Adrenal gland (tissue), 12 donors: ENCODE measurements around the gene PIGB. TPM values are rescaled to one million over a fixed set of nuclear protein-coding genes. Genes with fewer than 3 reads are reported as not detected.

Experiments
- DNase-seq, 7 donors: peaks; one replicate each; pipeline ENCODE4 v3.0.0-alpha.2; 2019 to 2020
- H3K27ac ChIP-seq, 5 donors: fragments of 200-600 bp; sonication (generic) in 4 of 5; 1 replicate in 3 of 5; 2 replicates in 2 of 5; pipeline versions ENCODE4 v1.5.1 to v1.8.0; 2016 to 2020; ENCODE audit warnings: mild to moderate bottlenecking in 1 of 5
- H3K27me3 ChIP-seq: fragments of 200-600 bp; 2 replicates; pipeline ENCODE4 v1.8.0; 2021
- H3K36me3 ChIP-seq, 2 donors: fragments of 200-600 bp; replicated peaks in 1 of 2; 1 replicate in 1 of 2; 2 replicates in 1 of 2; pipeline versions ENCODE4 v1.5.1 to v1.8.0; 2018 to 2022
- H3K4me1 ChIP-seq, 2 donors: fragments of 200-600 bp; replicated peaks in 1 of 2; 1 replicate in 1 of 2; 2 replicates in 1 of 2; pipeline versions ENCODE4 v1.5.1 to v1.8.0; 2018 to 2021
- H3K4me3 ChIP-seq, 4 donors: fragments of 200-600 bp; sonication (generic) in 3 of 4; one replicate each; pipeline ENCODE4 v1.5.1; 2016 to 2018
- H3K9me3 ChIP-seq, 3 donors: fragments of 200-600 bp; sonication (generic) in 1 of 3; replicated peaks in 1 of 3; 1 replicate in 2 of 3; 2 replicates in 1 of 3; pipeline versions ENCODE4 v1.5.1 to v1.8.0; 2016 to 2021
- CTCF ChIP-seq, 6 experiments: fragments of 450-650 bp in 4 of 6; fragments of 200-600 bp in 2 of 6; sonication (generic) in 1 of 6; IDR thresholded peaks; 1 replicate in 5 of 6; 2 replicates in 1 of 6; pipeline versions ENCODE4 v1.5.1 to v1.8.0; 2016 to 2021; ENCODE audit warnings: antibody characterized with exemption in 6 of 6, mild to moderate bottlenecking in 2 of 6, moderate library complexity in 1 of 6
- POLR2A ChIP-seq, 2 donors: fragments of 450-650 bp; IDR thresholded peaks; one replicate each; pipeline ENCODE4 v1.6.1; 2017; ENCODE audit warnings: antibody characterized with exemption in 2 of 2, mild to moderate bottlenecking in 2 of 2, moderate library complexity in 1 of 2
- WGBS, 4 donors: extraction: QIAGEN DNeasy Blood & Tissue Kit in 2 of 4; methylation state at CpG; one replicate each; pipeline versions ENCODE4 v1.1.5 to v1.1.7; 2013 to 2017; 5-methylcytosine and 5-hydroxymethylcytosine counted together
- intact Hi-C, 2 donors: fragments of 100-400 bp; cut with DNase I; formaldehyde crosslinking; loops; one replicate each; pipeline versions ENCODE4 v1.14.1 to v1.15.0; 2022 to 2023
- polyA plus RNA-seq, 3 donors: library from polyadenylated mRNA; stranded (reverse); fragments of 200-250 nt in 2 of 3; fragments of 350-450 nt in 1 of 3; fragmentation: Illumina TruSeq in 1 of 3; extraction: RNeasy Lipid Tissue Mini Kit (QIAGEN cat#74804) in 1 of 3; gene quantifications; one replicate each; pipeline ENCODE4 v1.2.3, GENCODE V29; 2013 to 2014
- total RNA-seq, 9 donors: library from RNA; depleted of rRNA in 4 of 9; stranded (reverse); fragments of >200 nt in 4 of 9; fragments of 120-200 nt in 1 of 9; fragmentation: NEBNext Ultra II Directional in 1 of 9; extraction: Animal tissue kit (Norgen Biotek cat#: 25700) in 1 of 9; gene quantifications; one replicate each; pipeline versions ENCODE4 v1.1.0 to v1.2.4, GENCODE V29; 2013 to 2023
- donor health status: healthy with polysubstance abuse.
- donor health status: Bipolar disorder and iron deficiency.
- donor health status: DM: yes; HTN: yes; CAD: no.
- donor health status: DM: no; HTN: no; CAD: no.
- donor health status: DM: no; HTN: no; CAD: no.
- donor health status: DM: yes; HTN: yes; CAD: no.

PIGB gene
- total and polyA plus RNA-seq, 12 donors, result 9.5 to 33.8 (median 15.6) TPM

GRCh38 chr15:55288006-55288717 is 30.9 kb upstream of the PIGB start:
- no peak overlapping the region for H3K4me3 ChIP-seq

GRCh38 chr15:55289011-55289745 is 29.8 kb upstream of the PIGB start:
- Histone ChIP-seq H3K36me3 (no peaks in the 10 kb centered on the region), H3K4me3 (peak overlapping the region; percentile 75 to 87 (median 84)), H3K27me3 (no peaks in the 10 kb centered on the region), H3K27ac (peak overlapping the region; percentile 83 to 94 (median 87)), H3K4me1 (peaks cover 0 to 24% of the 10 kb centered on the region in 2 donors), H3K9me3 (no peaks in the 10 kb centered on the region)
- intact Hi-C loops, result no loop called here
- DNase-seq, result peak; percentile 41 to 72 (median 54)
- 1 to 3% (median 2%) methylated on average over 15 to 37 of the region's 37 CpGs for WGBS, 4 donors
- TF ChIP-seq POLR2A (IDR thresholded peaks at IDR 0.05) (peak in 1 of 2 donors; percentile 61), CTCF (IDR thresholded peaks at IDR 0.05) (no peak)

More at GRCh38 chr15:55288006-55288717, 30.9 kb upstream of the PIGB start:
- TF ChIP-seq CTCF (IDR thresholded peaks at IDR 0.05) (no peak), POLR2A (IDR thresholded peaks at IDR 0.05) (no peak)
- H3K27ac ChIP-seq, result peak overlapping the region in 3 of 5 donors; percentile 83 to 94 (median 87)
- H3K36me3 ChIP-seq, result no peaks in the 10 kb centered on the region
- no peaks in the 10 kb centered on the region for H3K9me3 ChIP-seq
- WGBS, 4 donors, result 79 to 93% (median 83%) methylated on average over 8 of the region's 8 CpGs
- peaks cover 7 to 34% of the 10 kb centered on the region in 2 donors for H3K4me1 ChIP-seq
- intact Hi-C loops, result no loop called here
- no peak for DNase-seq
- no peaks in the 10 kb centered on the region for H3K27me3 ChIP-seq

GRCh38 chr15:55289746-55290527 is 29.1 kb upstream of the PIGB start, which contains the start of gene RAB27A:
Gene RAB27A, minus strand, starts transcription at chr15:55289813. Its CDS starts 54,879 bp downstream, at chr15:55234934.
- peak within 1 kb of the TSS; percentile 83 to 94 (median 87) for H3K27ac ChIP-seq
- peaks cover 0 to 17% of the 10 kb centered on the region in 2 donors for H3K4me1 ChIP-seq
- no peaks in the 10 kb centered on the region for H3K27me3 ChIP-seq
- no peaks in the 10 kb centered on the region for H3K9me3 ChIP-seq
- intact Hi-C loops, result loop anchor here (2.0 to 10.0 kb wide), 3 partner anchors 67 to 145 kb away; no protein-coding TSS in a partner anchor
- whole genome bisulfite sequencing, 4 donors, result 0 to 1% (median 0%) methylated on average over 30 to 69 of the region's 69 CpGs
- TF ChIP-seq CTCF (IDR thresholded peaks at IDR 0.05), result no peak
- TF ChIP-seq POLR2A (IDR thresholded peaks at IDR 0.05), result peak; percentile 19 to 68
- DNase-seq, result peak; percentile 77 to 87 (median 81)
- no peaks in the 10 kb centered on the region for H3K36me3 ChIP-seq
- peak within 1 kb of the TSS; percentile 75 to 87 (median 84) for H3K4me3 ChIP-seq
